ENCODE data around the gene SNX33.

The SNX33 gene

DNA sequence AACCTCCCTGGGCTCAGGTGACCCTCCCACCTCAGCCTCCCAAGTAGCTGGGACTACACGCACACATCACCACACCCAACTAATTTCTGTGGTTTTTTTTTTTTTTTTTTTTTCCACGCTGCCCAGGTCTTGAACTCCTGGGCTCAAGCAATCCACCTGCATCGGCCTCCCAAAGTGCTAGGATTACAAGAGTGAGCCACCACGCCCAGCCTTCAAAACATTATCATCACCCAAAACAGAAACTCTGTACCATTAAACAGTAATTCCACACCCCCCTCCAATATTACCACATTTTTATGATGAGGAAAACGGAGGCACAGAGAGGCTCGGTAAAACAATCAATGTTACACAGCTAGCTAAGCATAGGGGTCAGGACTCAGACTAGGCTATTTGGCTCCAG is 11.7 kb upstream of the SNX33 start:
- peaks cover 23% of the 10 kb centered on the region for H3K4me1 Mint-ChIP-seq (ENCODE audit: low read depth)

DNA sequence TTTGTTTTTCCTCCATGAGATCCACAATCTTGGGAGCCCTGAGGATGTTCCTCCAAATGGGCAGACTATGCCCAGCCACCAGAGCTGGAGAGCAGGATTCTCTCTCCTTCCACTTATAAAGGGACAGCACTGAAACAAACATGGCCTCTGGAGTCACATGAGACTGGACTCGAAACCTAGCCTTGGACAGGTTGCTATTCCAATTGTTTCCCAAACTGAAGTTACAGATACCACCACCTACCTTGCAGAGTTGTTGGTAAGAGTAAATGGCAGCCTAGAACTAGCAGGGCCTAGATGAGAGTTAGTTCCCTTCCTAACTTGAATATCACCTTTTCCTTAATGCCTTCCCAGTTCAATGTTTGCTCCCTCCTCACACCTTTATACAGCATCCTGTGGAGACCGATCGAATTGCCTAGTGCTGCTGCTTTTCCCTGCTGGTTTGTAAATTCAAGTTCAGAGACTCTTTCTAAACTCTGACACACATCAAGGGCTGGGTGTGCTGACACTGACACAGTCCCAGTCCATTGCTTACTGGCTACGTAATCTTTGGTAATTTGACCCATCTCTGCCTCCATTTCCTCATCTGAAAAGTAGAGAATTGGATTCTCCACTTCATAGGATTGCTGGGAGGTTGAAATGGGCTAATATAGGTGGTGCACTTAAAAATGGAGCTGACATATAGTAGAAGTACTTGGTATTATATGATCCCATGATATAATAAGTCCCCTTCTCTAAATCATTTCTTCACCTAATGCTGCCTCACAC is 10.3 kb upstream of the SNX33 start:
- H3K4me1 Mint-ChIP-seq (ENCODE audit: low read depth): peaks cover 28% of the 10 kb centered on the region
- H3K4me3 Mint-ChIP-seq: peak overlapping the region; percentile 95
- H3K27me3 Mint-ChIP-seq (ENCODE audit: low read depth): no peaks in the 10 kb centered on the region
- H3K9me3 Mint-ChIP-seq: no peaks in the 10 kb centered on the region
- peaks cover 15% of the 10 kb centered on the region for H3K36me3 Mint-ChIP-seq (ENCODE audit: low read depth)
- peak overlapping the region; percentile 52 for H3K27ac Mint-ChIP-seq

More for the DNA sequence above, 11.7 kb upstream of the SNX33 start:
- peaks cover 13% of the 10 kb centered on the region for H3K36me3 Mint-ChIP-seq (ENCODE audit: low read depth)
- no peaks in the 10 kb centered on the region for H3K27me3 Mint-ChIP-seq (ENCODE audit: low read depth)
- H3K27ac Mint-ChIP-seq: no peak overlapping the region
- H3K4me3 Mint-ChIP-seq: no peak overlapping the region
- H3K9me3 Mint-ChIP-seq: no peaks in the 10 kb centered on the region

DNA sequence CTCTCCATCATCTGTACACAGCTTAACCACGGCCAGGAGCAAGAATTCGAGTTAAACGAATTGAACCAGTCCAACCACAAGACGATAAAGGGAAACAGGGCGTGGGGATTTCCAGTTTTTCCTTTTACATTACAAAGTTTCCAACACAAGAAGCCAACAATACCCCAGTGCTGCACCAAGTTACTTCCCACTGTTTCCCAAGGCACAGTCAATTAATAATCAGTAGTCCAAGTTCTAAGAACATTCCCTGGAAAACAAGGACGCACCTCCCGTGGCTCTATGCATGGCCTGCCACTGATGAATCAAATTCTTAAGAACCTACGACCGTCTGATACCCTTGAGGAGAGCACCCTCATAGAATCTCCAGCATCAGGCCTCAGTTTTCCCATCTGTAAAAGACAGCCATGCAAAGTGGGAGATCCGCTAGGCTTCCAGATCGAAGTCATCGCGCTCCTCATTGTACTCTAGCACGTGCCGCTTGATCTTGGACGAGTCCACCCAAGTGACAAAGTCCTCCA is 8.5 kb upstream of the SNX33 start:
- Mint-ChIP-seq H3K4me3 (peak overlapping the region; percentile 95), H3K36me3 (ENCODE audit: low read depth) (peaks cover 15% of the 10 kb centered on the region), H3K4me1 (ENCODE audit: low read depth) (peaks cover 28% of the 10 kb centered on the region), H3K9me3 (no peaks in the 10 kb centered on the region), H3K27ac (peak overlapping the region; percentile 91), H3K27me3 (ENCODE audit: low read depth) (peaks cover under 1% of the 10 kb centered on the region)

DNA sequence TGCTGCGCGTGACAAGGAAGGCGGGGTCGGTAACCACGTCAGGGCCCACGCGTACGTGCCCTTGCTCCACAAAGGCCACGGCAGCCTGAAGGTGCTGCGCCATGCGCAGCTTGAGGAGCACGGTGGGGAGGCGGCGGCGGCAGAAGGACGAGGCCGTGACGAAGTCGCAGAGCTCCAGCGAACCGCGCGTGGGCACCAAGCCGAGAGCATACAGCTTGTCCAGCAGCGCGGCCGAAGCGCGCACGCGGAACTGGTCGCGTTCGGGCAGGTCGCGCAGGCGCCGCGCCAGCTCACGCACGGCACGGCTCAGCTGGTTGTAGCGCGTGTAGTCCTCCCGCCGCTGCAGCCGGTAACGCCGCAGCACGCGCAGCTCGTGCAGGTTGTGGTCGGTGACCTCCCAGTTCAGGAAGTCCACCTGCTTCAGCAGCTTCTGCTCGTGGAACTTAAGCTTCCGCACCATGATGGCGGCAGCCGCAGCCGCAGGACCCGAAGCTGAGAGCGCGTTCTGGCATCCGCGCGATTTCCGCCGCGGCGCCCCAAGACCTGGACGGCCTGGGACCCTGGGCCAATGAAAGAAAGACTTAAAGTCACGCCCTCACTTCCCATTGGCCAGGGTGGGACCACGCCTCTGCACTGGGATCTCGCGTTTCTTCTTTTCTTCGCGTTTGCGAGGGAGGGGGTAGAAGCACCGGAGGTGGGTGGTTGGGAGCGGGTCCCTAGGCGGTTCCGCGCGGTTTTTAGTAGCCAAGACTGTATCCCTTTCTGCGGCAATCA is 7.8 kb upstream of the SNX33 start, which contains the start of gene IMP3:
IMP3 (minus strand) TSS at position 516 of the 774 bp plus-strand sequence; CDS start at position 460, 56 bp downstream.
- Mint-ChIP-seq H3K9me3 (no peaks in the 10 kb centered on the region), H3K27ac (peak within 1 kb of the TSS; percentile 91), H3K4me3 (peak within 1 kb of the TSS; percentile 95), H3K4me1 (ENCODE audit: low read depth) (peaks cover 28% of the 10 kb centered on the region), H3K36me3 (ENCODE audit: low read depth) (peaks cover 15% of the 10 kb centered on the region), H3K27me3 (ENCODE audit: low read depth) (peaks cover 3% of the 10 kb centered on the region)

DNA sequence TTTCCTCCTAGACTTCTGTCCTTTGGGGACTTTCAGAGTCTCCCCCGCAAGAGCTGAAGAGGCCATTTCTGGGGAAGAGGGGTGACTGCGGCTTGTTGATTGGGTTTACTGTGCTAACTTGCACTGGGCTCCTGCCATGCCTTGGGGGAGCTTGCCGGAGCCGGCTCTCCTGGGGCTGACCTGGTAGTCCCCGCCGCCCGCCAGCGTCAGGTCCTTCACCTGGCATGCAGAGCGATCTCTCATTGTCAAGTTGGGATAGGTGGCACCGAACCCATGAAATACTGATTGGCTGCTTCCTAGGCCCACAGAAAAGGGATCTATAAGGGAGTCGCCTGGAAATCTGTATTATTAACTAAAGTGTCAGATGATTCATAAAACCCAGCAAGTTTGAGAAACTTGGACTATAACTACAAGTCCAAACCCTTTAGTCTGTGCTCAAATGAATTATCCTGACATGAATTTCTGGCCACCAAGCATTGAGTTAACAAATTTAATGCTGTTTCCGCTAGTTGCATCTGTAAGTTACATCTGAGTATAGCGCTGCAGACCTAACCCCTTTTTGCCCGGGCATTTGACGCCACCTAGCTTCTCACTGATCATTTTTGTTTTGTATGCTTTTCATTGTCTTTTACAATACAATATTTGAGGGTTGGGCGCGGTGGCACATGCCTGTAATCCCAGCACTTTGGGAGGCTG is 7.1 kb upstream of the SNX33 start:
- H3K36me3 Mint-ChIP-seq (ENCODE audit: low read depth): peaks cover 15% of the 10 kb centered on the region
- H3K27me3 Mint-ChIP-seq (ENCODE audit: low read depth): peaks cover 3% of the 10 kb centered on the region
- peak overlapping the region; percentile 95 for H3K4me3 Mint-ChIP-seq
- peak overlapping the region; percentile 91 for H3K27ac Mint-ChIP-seq
- H3K9me3 Mint-ChIP-seq: no peaks in the 10 kb centered on the region
- H3K4me1 Mint-ChIP-seq (ENCODE audit: low read depth): peaks cover 28% of the 10 kb centered on the region

DNA sequence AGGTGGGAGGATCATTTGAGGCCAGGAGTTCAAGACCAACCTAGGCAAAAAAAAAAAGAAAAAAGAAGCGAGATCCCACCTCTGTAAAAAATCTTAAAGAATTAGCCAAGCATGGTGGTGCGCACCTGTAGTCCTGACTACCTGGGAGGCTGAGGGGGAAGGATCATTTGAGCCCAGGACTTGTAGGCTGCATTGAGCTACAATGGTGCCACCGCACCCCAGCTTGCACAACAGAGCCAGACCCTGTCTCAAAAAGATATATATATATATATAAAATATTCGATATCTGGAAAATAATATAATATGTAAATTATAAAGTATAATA is 6.6 kb upstream of the SNX33 start:
- Mint-ChIP-seq H3K27ac (peak overlapping the region; percentile 91), H3K9me3 (no peaks in the 10 kb centered on the region), H3K36me3 (ENCODE audit: low read depth) (peaks cover 15% of the 10 kb centered on the region), H3K4me3 (peak overlapping the region; percentile 95), H3K4me1 (ENCODE audit: low read depth) (peaks cover 26% of the 10 kb centered on the region), H3K27me3 (ENCODE audit: low read depth) (peaks cover 3% of the 10 kb centered on the region)

DNA sequence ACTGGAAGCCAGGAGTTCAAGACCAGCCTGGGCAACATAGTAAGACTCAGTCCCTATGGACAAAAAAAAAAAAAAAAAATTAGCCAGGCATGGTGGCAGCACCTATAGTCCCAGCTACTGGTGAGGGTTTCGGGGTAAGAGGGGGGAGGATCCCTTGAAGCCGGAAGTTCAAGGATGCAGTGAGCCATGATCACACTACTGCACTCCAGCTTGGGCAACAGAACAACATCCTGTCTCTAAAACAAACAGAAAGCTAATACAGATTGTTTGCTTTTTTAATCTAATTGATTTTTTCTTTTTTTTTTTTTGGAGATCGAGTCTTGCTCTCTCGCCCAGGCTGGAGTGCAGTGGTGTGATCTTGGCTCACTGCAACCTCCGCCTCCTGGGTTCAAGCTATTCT is 6.1 kb upstream of the SNX33 start:
- Mint-ChIP-seq H3K9me3 (no peaks in the 10 kb centered on the region), H3K27ac (peak overlapping the region; percentile 20), H3K4me3 (no peak overlapping the region), H3K27me3 (ENCODE audit: low read depth) (peaks cover 3% of the 10 kb centered on the region), H3K4me1 (ENCODE audit: low read depth) (peaks cover 25% of the 10 kb centered on the region), H3K36me3 (ENCODE audit: low read depth) (peaks cover 15% of the 10 kb centered on the region)

DNA sequence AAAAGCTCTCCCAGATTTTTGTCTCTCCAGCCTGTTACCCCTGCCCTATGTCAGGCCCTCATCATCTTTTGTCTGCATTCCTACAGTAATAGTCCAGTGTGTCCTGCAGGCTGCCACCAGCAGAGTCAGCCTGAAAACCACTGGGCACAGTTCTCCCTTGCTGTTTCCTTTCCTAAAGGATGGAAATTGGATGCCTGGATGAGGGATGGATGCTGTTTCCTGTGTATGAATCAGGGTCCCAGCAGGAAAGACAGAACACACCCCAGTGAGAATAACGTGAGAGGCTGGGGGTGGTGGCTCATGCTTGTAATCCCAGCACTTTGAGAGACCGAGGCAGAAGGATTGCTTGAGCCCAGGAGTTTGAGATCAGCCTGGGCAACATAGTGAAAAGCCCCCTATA is 3.3 kb upstream of the SNX33 start:
- H3K36me3 Mint-ChIP-seq (ENCODE audit: low read depth): peaks cover 2% of the 10 kb centered on the region
- no peak overlapping the region for H3K27ac Mint-ChIP-seq

DNA sequence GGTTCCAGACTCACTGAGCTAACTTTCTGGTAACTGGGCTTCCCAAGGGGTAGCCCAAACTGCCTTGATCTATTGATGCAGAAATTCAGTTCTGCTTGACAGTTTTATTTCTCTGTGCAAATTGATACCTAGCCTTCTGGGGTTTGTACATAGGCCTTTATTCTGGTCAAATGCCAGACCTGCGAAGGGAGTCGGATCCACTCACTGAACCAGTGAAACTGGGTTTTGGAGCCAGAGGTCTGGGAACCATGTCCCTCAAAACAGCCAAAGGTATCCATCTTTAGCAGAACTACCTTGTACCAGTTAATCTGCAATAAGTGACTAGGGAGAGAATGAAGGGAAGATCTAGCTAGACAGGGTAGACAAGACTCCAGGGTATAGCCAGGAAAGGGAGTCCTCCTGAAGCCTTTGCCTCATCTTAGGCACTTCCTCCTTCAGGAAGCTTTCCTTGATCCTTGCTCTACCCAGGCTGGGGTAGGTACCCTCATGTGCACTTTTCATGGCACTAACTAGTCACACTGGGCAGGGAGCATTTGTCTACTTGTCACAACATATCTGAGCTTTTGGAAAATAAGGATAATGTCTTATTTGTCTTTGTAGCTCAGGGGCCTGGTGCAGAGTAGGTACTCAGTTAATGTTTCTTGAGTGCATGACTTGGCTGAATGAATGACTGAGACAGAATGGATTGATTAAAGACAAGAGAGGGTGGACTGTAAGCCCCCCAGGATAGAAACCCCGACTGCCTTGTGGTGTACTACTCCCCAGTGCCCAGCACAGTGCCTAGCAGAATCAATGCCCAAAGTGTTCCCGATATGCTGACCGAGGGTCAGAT is 1.4 kb upstream of the SNX33 start:
- H3K4me1 Mint-ChIP-seq (ENCODE audit: low read depth): peaks cover 21% of the 10 kb centered on the region
- H3K36me3 Mint-ChIP-seq (ENCODE audit: low read depth): peaks cover 2% of the 10 kb centered on the region
- no peak overlapping the region for H3K27ac Mint-ChIP-seq
- H3K4me3 Mint-ChIP-seq: peak overlapping the region; percentile 84
- H3K9me3 Mint-ChIP-seq: no peaks in the 10 kb centered on the region
- peaks cover 3% of the 10 kb centered on the region for H3K27me3 Mint-ChIP-seq (ENCODE audit: low read depth)

More for the DNA sequence above, 3.3 kb upstream of the SNX33 start:
- peaks cover 15% of the 10 kb centered on the region for H3K4me1 Mint-ChIP-seq (ENCODE audit: low read depth)
- peaks cover 3% of the 10 kb centered on the region for H3K27me3 Mint-ChIP-seq (ENCODE audit: low read depth)
- no peak overlapping the region for H3K4me3 Mint-ChIP-seq
- no peaks in the 10 kb centered on the region for H3K9me3 Mint-ChIP-seq

DNA sequence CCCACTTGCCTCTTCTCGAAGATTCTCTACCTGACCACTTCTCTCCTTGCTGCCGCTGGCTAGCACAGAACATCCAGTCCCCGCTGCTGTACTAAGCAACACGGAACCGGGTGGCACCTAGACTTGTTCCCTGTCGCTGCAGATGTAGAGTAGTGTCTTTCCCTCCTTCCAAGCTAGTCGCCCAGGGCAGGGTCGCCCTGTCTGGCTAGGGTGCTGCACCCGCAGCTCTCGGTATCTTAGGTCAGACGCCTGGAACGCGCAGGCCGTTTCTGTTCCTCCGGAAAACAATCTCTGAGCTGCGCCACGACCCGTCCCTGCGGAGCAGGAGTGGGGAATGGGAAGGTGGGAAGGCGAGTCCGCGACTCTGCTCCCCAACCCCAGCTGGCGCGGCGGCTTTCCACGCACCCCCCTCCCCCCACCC is 758 bp upstream of the SNX33 start:
- Mint-ChIP-seq H3K27ac (peak overlapping the region; percentile 68), H3K27me3 (ENCODE audit: low read depth) (peaks cover 3% of the 10 kb centered on the region), H3K4me3 (peak overlapping the region; percentile 84), H3K4me1 (ENCODE audit: low read depth) (peaks cover 25% of the 10 kb centered on the region), H3K9me3 (no peaks in the 10 kb centered on the region), H3K36me3 (ENCODE audit: low read depth) (peaks cover 2% of the 10 kb centered on the region)

DNA sequence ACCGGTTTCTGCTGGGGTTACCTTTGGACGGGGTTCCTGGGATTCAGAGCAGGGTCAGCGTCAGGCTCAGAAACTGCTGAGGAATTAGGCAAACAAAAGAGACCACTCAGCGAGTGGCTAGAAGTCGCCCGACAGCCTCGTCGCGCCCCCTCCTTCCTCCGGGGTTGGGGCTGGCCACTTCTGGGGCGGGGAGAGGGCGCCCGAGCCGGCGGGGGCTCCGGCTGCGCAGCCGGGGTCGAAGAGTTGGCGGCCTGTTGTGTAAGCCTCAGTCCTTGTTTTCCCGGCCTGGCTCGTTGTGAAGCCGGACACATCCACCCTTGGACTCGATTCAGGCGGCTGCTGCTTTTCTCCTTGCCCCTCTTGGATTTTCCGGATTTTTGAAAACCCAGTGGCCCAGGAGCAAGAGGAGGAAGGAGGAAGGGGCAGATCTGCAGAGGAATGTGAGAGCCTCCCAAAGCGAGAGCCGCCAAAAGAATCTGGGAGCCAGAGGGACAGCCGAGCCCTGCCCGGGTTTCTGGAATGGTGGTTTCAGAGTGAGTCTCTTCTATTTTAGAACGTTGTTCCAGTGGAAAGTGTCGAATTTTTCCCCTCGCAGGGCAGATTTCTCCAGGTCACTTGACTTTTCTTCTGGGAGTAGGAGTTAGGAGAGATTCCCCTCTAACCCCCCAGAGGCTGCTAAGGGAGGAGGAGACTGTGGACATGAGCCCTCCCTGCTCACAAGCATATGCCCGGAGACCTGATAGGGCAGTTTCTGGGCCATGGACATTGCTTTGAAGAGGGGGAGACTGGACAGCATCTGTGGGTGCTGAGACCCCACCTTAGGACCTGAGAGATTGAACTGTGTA is 666 bp downstream of the SNX33 start:
- Mint-ChIP-seq H3K27me3 (ENCODE audit: low read depth) (peaks cover 3% of the 10 kb centered on the region), H3K36me3 (ENCODE audit: low read depth) (no peaks in the 10 kb centered on the region), H3K4me3 (peak overlapping the region; percentile 75), H3K27ac (peak overlapping the region; percentile 20), H3K9me3 (no peaks in the 10 kb centered on the region), H3K4me1 (ENCODE audit: low read depth) (peaks cover 24% of the 10 kb centered on the region)

DNA sequence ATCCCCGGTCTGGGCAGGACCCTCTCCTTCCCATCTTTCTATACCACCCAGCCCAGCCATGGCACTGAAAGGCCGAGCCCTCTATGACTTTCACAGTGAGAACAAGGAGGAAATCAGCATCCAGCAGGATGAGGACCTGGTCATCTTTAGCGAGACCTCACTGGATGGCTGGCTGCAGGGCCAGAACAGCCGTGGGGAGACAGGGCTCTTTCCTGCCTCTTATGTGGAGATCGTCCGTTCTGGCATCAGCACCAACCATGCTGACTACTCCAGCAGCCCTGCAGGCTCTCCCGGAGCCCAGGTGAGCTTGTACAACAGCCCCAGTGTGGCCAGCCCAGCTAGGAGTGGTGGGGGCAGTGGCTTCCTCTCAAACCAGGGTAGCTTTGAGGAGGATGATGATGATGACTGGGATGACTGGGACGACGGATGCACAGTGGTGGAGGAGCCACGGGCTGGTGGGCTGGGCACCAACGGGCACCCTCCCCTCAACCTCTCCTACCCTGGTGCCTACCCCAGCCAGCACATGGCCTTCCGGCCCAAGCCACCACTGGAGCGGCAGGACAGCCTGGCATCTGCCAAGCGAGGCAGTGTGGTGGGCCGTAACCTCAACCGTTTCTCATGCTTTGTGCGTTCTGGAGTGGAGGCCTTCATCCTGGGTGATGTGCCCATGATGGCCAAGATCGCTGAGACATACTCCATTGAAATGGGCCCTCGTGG is 1.5 kb downstream of the SNX33 start:
- Mint-ChIP-seq H3K4me3 (peak overlapping the region; percentile 75), H3K27me3 (ENCODE audit: low read depth) (peaks cover 3% of the 10 kb centered on the region), H3K4me1 (ENCODE audit: low read depth) (peaks cover 24% of the 10 kb centered on the region), H3K36me3 (ENCODE audit: low read depth) (no peaks in the 10 kb centered on the region), H3K9me3 (no peaks in the 10 kb centered on the region), H3K27ac (no peak overlapping the region)

Data from T-helper 1 cell treated with Interleukin-12 subunit alpha and Interleukin-12 subunit beta and Interleukin-4 antibody, amounts not matched to agents 30 μg/mL and 1 μg/mL, for 36 hours (primary cell).